Measurements from ENCODE around the gene FBXO39.
"Not testable (repeated sequence)": the region's sequence is repeated elsewhere in the genome, so short reads cannot be mapped to it uniquely, and the experiment has no call there.

FBXO39 gene

DNA sequence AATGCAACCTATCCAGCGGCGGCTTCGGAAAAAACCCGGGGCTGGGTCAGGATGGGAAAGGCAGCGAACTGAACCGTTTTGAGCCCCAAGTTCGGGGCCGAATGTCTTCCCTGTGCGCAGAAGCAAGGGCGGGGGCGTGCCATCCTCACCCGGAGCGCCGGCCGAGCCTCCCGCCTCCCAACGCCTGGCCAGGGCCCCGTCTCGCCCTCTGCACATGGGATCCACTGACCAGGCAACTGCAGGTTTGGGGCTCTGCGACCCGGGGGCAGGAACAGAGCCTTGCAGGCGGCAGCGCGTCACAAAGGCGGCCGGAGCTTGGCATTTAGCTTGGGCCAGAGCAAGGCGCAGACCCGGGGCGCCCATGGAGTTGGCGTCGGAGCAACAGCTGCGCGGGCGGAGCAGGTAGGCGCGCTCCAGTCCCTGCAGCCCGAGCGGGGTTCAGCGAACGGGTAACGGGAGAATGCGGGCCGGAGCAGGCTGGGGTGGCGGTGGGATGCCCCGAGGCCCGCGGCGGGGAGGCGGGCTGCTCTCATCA lies at the start of gene FBXO39:
FBXO39 (plus strand) TSS at position 345 of the 535 bp plus-strand sequence. CDS start 3,654 bp downstream, outside the sequence.
- no peak for DNase-seq (ENCODE audit: low read depth in 2 of 2)

DNA sequence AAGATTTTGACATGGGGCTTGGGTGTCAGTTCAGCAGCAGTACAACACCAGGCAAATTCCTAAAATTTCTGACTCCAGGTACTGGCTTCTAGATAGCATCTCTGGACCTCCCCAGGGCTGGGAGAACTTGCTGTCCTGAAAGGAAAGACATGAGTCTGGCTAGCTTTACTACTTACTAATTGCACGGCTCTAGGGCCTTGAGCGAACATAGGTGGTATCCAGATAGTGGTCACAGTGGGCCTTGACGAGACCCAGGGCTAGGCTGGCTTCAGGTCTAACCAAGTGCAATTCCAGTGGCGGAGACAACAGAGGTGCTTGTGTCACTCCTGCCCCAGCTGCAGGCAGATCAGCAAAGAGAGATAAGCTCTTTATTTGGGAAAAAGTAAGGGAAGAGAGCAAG lies 46.5 kb upstream of the FBXO39 start:
- no peak for DNase-seq (ENCODE audit: low read depth in 2 of 2)

DNA sequence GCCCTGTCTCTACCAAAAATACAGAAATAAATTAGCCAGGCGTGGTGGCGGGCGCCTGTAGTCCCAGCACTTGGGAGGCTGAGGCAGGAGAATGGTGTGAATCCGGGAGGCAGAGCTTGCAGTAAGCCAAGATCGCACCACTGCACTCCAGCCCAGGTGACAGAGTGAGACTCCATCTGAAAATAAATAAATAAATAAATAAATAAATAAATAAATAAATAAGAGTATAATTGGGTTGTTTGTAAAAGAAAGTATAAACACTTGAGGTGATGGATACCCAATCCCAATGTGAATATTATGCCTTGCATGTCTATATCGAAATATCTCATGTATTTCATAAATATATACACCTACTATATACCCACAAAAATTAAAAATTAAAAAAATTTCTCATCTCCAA lies 29.4 kb upstream of the FBXO39 start:
- DNase-seq (ENCODE audit: low read depth in 2 of 2), result not testable (repeated sequence)

DNA sequence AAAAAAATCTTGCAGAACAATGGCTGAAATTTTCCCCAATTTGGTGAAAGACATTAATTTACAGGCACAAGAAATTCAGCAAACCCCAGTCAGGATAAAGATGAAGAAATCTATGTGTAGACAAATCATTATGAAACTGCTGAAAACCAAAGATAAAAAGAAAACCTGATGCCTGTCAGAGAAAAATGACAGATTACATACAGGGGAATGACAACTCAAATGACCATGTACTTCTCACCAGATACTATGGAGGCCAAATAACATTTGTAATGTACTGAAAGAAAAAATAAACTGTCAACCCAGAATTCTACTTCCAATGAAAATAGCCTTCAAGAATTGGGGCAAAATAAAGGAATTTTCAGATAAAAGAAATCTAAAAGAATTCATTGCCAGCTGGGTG lies 27.4 kb upstream of the FBXO39 start:
- no peak for DNase-seq (ENCODE audit: low read depth in 2 of 2)

DNA sequence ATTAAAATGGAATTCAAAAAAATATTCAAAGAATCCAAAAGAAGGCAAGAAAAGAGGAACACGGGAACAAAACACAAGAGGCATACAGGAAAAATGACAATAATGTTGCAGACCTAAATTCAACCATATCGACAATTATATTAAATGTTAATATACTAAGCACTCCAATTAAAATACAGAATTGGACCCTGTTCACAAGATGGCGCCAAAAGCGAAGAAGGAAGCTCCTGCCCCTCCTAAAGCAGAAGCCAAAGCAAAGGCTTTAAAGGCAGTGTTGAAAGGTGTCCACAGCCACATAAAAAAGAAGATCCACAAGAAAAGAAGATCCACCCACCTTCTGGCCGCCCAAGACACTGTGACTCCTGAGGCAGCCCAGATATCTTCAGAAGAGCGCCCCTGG lies 26.5 kb upstream of the FBXO39 start:
- no peak for DNase-seq (ENCODE audit: low read depth in 2 of 2)

DNA sequence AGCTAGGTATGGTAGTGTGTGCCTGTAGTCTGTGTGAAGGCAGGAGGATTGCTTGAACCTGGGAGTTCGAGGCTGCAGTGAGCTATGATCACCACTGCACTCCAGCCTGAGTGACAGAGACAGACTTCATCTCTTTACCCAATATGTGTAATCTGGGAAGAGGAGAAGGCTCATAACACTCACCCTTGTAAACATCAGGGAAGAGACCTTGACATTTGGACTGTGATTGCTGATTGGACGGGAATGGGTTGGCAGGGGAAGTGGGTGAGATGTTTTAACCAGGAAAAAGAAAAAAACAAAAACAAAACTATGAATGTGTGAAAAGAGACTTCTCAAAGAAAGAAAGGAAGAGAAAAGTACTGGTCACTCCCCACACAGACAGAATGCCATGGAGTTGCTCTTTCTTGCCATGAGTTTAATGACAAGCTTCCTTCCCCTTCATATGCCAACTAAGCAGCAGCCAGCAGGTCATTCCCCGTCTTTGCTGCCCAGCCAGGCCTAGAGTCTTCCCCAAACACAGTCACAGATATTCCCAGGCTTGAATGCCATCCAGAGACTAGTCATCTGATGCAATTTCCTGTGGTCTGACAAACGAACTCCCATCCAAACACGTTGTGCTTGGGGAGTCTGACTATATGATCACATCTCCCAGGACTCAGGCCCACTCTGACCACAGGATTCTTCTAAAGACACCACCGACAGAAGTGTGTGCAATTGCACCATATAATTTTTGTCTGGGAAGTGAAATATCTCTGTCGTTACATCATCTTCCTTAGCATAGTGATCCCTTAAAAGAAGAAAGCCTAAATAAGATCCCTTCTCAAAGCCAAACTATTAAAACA lies 23.7 kb upstream of the FBXO39 start:
- no peak for DNase-seq (ENCODE audit: low read depth in 2 of 2)

DNA sequence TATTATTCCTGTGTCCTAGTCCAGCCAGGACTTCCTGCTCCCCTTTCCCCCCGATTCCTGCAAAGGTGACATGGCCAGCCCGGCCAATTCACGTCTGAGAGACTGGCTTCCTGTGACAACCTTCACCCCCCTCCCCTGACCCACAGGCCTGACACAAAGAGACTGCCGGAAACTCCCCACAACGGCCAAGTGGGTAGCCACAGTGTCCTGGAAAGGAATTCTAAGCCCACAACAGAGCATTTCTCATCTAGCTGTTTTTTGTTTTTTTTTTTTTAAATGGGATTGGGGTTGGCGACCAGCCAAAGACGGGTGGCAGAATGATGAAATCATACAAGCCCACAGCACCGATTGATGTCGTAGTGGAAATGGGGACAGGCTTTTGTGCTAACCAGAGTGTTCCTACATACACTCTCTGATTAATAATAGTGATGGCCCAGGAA lies 23.0 kb upstream of the FBXO39 start:
- DNase-seq (ENCODE audit: low read depth in 2 of 2), result peak; percentile 13 to 53

DNA sequence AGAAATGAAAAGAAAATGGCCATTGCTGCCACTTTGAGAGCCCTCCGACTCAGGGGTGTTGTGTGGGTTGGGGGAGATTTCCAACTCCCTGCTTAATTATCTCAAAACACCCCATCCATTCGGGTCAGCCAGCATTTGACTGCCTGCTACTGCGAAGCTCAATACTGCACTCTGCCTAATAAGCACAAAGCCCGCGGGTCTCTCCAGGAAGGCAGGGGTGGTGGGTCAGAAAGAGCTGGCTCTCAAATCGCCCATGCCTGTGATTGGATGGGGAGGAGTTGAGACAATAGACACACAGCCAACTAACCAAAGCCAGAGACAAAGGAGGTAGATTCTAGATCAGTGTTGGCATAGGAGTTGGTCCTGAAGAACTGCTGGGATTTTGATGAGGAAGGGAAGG lies 22.5 kb upstream of the FBXO39 start:
- DNase-seq (ENCODE audit: low read depth in 2 of 2), result no peak

DNA sequence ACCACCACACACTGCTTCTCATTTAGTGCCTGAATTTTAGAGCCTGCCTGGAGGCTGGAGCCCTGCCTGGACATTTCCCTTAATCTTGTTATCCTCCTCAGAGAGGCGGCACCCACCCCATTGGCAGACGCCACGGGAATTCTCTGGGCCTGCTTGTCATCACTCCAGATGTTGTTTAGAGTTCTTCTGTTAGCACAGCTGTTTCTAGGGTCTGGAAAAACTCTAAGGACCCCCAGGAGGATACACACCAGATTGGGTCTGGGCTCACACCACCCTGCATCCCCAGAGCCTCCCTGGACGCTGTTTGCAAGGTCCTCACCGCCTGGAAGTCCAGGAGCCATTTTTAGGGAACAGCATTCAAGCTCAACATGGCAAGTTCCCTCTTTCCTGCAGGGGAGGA lies 20.7 kb upstream of the FBXO39 start:
- DNase-seq (ENCODE audit: low read depth in 2 of 2), result no peak

DNA sequence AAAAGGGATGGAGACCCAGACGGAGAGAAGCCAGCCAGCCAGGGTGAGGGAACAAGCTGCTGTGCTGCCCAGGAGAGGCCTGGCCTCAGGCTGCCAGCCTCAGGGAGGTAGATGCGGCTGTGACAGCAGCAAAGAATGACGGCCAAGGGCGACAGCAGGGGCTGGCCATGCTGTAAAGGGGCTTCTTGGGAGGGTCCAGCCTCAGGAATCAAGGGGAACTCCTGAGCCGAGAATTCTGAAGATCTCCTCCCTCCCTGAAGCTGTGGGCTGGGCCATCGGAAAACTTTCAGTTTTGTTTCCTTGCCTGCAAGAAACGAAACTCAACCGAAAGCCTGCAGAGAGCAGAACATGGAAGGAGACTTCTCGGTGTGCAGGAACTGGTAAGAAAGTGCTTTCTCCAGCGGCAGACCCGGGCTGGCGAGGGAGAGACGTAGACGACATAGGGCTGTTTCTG lies 20.3 kb upstream of the FBXO39 start, which contains the start of gene XAF1:
XAF1 (plus strand) TSS at position 316 of the 454 bp plus-strand sequence; CDS start at position 349, 33 bp downstream.
- DNase-seq (ENCODE audit: low read depth in 2 of 2), result peak; percentile 24 to 55

DNA sequence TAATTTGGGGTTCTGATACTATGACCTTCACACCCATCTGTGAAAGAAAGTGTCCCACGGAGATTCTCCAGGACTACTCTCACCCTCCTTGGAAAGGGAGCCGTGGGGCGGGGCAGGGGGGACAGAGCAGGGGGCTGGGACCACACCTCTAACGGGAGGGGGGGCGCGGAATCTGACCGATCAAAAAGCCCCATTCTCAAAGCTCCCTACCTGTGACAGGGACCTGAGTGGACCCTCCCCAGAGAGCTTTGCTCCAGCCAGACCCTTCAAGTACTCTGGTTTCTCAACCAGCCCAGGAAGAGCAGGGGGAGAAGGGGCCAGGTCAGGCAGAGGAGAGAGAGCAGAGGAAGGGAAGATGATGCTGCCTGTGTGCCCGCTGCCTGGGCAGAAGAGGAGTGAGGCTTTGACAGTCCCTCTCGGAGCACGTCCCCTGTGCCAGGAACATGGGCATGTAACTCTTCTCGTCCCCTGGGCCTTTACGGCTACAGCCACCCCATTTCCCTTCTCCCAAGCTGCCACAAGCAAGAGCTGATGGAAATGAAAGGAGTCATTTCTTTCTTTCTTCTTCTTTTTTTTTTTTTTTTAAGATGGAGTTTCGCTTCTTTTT lies 19.5 kb upstream of the FBXO39 start:
- DNase-seq (ENCODE audit: low read depth in 2 of 2), result no peak

DNA sequence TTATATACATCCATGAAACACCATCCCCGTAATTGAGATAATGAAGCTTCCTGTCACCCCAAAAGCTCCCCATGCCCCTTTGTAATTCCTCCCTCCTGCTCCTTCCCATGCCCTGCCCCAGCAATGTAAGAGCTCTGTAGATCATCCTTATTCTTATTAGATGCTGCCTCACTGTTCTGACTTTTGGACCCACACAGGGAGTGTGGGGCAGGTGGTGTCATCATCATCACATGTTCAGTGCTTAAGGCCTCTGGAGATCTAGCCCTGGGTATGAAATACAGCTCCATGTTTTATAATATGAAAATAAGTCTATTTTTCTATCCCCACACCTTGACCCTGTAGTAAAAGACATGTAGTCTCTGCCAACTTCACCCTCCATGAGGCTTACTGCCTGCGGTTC lies 18.3 kb upstream of the FBXO39 start:
- no peak for DNase-seq (ENCODE audit: low read depth in 2 of 2)

DNA sequence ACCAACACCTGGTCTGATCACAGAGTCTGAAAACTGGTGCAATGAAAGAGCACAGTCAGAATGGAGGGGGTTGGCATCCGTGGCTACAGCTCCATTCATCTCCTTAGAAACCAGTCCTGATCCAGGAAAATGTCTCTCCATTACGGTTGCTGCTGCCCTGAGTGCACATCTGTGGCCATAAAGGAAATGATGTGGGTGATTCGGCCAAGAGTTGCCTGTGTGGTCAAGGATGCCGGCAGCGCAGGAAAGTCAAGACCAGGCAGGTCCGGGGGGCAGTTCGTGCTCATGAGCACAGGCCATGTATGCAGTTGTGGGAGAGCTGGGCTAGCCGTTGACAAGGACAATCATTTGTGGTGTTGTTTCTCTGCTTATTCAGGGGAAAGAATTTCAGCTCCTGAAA lies 14.2 kb upstream of the FBXO39 start:
- no peak for DNase-seq (ENCODE audit: low read depth in 2 of 2)

DNA sequence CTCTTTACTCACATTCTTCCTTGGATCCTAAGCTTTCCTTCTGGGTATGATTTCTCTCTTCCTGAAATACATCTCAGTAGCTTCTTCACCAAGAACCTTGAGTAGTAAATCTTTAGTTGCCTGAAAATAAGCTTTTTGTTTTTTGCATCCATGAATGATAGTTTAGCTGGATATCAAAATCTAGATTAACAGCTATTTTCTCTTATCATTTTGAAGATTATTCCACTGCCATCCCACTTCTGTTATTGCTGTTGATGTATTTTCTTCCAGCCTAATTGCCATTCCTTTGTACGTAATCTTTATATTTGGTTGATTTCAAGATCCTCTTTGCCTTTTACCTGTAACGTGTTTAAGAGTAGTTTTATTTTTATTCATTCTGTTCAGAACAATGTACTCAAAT lies 7.6 kb upstream of the FBXO39 start:
- no peak for DNase-seq (ENCODE audit: low read depth in 2 of 2)

DNA sequence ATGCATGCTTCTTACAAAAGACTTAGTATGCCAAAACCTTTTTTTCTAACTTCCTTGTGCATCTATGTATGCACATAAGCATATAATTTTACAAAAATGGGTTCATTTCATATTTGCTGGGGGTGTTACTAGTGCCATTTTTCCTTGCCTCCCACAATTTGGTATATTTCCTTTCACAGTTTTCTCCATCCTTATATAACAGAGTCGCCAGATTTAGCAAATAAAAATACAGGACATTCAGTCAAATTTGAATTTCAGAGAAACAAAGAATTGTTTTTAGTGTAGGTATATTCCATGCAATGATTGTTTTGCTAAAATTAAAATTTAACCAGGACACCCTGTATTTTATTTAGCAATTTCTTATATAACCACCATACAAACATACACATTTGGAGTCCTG lies 4.0 kb upstream of the FBXO39 start:
- DNase-seq (ENCODE audit: low read depth in 2 of 2), result no peak

DNA sequence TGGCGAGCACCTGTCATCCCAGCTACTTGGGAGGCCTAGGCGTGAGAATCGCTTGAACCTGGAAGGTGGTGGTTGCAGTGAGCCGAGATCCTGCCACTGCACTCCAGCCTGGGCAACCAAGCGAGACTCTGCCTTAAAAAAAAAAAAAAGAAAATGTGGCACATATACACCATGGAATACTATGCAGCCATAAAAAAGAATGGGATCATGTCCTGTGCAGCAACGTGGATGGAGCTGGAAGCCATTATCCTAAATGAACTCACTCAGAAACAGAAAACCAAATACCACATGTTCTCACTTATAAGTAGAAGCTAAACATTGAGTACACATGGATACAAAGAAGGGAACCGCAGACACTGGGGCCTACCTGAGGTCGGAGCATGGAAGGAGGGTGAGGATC lies 1.1 kb upstream of the FBXO39 start:
- not testable (repeated sequence) for DNase-seq (ENCODE audit: low read depth in 2 of 2)

DNA sequence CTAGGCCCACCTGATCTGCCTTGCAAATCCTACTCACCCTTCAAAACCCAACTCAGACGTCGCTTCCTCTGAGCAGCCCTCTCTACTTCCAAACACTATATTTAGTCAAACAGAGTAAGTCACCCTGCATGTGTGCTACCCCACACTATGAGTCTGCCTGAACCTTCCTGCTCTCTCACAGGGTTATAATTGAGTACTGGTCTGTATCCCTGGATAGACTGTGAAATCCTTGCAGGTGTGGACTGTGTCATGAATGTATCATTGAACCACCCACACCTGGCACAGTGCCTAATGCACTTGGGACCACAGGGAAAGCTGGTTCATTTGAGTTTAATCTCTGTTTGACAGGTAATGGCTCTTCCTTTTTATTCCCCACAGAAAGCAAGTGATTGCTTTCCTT lies 3.4 kb downstream of the FBXO39 start:
- no peak for DNase-seq (ENCODE audit: low read depth in 2 of 2)

DNA sequence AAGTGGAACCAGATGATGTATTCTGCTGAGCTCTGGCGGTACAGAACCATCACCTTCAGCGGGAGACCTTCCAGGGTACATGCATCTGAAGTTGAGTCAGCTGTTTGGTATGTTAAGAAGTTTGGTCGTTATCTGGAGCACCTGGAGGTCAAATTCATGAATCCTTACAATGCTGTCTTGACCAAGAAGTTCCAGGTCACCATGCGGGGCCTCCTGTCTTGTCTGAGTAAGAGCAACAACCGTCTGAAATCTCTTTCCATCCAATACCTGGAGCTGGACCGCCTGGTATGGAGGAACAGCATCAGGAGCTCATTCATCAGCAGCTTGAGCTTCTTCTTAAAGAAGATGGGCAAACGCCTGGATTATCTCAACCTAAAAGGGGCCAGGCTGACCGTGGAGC lies 4.0 kb downstream of the FBXO39 start:
- no peak for DNase-seq (ENCODE audit: low read depth in 2 of 2)

DNA sequence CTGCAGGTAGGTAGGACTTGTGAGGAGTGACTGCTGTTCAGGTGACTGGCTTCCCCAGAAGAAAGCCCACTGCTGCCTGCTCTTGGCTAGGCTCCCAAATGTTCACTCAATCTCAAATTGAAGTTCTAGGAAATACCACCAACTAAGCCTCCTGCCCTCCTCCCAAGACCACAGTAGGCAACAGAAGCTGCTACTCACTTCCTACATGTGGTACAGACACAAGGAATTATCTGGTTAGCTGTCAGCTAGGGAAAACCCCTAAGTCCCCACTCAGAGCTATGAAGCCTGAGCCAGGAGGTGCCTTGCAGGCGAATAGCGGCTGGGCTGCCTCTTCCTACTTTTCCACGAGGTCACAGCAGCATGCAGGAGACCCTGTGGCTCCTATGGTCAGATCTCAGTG lies 4.9 kb downstream of the FBXO39 start:
- no peak for DNase-seq (ENCODE audit: low read depth in 2 of 2)

DNA sequence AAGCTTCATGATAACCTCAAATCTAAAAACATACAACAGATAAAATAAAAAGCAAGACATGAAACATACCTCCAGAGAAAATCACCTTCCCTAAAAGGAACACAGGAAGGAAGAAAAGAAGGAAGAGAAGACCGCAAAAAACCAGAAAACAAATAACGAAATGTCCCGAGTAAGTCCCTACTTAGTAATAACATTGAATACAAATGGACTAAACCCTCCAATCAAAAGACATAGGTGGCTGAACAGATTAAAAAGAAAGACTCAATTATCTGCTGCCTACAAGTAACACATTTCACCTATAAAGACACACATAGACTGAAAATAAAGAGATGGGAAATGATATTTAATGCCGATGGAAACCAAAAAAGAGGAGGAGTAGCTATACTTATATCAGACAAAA lies 6.2 kb downstream of the FBXO39 start:
- DNase-seq (ENCODE audit: low read depth in 2 of 2), result no peak

DNA sequence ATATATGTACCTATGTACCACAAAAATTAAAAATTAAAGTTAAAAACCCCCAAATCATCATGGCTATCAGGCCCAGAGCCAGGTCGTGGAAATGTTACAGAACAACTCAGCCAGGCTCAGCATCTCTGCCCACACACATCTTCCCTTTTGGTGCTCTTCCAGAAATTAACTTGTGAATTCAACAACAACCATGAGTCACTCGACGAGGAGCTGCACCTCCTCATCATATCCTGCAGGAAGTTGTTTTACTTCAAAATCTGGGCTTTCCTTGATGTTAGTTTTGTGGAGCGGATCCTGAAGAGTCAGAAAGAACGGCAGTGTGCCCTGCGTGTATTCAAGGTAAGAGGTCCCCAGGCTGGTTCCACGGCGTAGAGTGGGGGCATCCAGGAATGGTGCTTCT lies 10.6 kb downstream of the FBXO39 start:
- no peak for DNase-seq (ENCODE audit: low read depth in 2 of 2)

DNA sequence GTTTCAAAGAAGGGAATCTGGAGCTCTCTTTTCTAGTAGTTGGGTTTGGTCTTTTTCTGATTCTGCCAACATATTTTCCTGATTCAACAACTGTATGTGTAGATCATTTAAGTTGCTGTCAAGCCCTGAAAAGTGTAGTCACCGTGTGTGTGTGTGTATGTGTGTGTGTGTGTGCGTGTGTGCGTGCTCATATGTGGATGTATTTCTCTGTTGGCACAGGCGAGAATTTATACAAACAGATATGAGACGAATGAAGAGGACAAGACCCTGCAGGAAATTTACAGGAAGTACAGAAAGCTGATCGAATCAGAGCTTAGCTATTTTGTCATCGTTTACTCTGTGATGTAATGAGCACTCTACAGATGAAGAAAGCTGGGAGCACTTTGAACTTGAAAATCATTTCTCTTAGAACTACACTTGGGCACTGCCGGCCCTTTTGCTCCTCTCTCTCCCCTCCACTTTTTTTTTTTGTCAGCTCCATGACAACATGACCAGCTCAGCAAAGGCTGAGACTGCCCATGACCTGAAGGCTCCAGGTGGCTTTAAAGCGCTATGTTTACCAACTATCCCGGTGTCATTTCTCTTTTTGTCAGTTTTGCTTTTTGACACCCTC lies 11.2 kb downstream of the FBXO39 start:
- DNase-seq (ENCODE audit: low read depth in 2 of 2), result no peak

DNA sequence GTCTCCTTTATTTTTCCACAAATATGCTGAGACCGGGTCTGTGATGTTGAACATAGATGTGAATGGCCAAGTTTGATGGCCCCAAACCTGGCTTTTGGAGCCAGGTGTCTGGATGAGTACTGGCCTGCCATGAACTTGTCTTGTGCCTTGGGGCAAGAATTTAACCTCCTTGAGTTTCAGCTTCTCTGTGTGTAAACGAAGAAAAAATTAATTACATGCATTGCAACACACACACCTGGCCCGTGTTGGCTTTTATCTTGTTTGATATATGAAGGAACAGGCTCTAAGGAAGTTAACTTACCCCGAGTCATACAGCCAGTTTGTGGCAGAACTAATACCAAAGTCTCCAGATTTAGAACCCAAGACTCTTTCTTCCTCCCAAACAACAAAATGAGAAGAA lies 13.1 kb downstream of the FBXO39 start:
- DNase-seq (ENCODE audit: low read depth in 2 of 2), result no peak

Measured in activated CD8-positive, alpha-beta memory T cell treated with anti-CD3 and anti-CD28 coated beads for 4 hours (primary cell).